HFFc6 (cell line): ENCODE data around the gene S100A16. TPM values are rescaled to one million over a fixed set of nuclear protein-coding genes. Genes with fewer than 3 reads are reported as not detected.
"Not testable (repeated sequence)": the region's sequence is repeated elsewhere in the genome, so short reads cannot be mapped to it uniquely, and the experiment has no call there.

Experiments used
- DNase-seq: peaks from one replicate; pipeline ENCODE4 v3.0.0-alpha.2; 2018
- H3K27ac Mint-ChIP-seq: 2 replicates; pipeline ENCODE4 v1.8.0; 2020; ENCODE audit warnings: mild to moderate bottlenecking, mixed read lengths
- H3K27me3 Mint-ChIP-seq: 2 replicates; pipeline ENCODE4 v1.8.0; 2021; ENCODE audit warnings: mild to moderate bottlenecking, moderate library complexity, mixed read lengths; ENCODE audit not compliant: insufficient read depth
- H3K36me3 Mint-ChIP-seq: 2 replicates; pipeline ENCODE4 v1.8.0; 2021; ENCODE audit warnings: low read depth, mixed read lengths
- H3K4me1 Mint-ChIP-seq: 2 replicates; pipeline ENCODE4 v1.8.0; 2020; ENCODE audit warnings: low read depth, mixed read lengths
- H3K4me3 Mint-ChIP-seq: 2 replicates; pipeline ENCODE4 v1.8.0; 2020; ENCODE audit warnings: mild to moderate bottlenecking, moderate library complexity, mixed read lengths
- H3K9me3 Mint-ChIP-seq: 2 replicates; pipeline ENCODE4 v1.8.0; 2020; ENCODE audit warnings: mild to moderate bottlenecking, mixed read lengths
- CTCF ChIP-seq: fragments of 200-600 bp; sonication (generic); IDR thresholded peaks from 2 replicates; pipeline ENCODE4 v1.5.0; 2021; ENCODE audit warnings: antibody characterized with exemption, mild to moderate bottlenecking
- total RNA-seq, 6 experiments: library from RNA; stranded (reverse); fragmentation: NEBNext Ultra II Directional; extraction: Animal tissue kit (Norgen Biotek cat#: 25700); gene quantifications; 2 replicates in 1 of 6; 3 replicates in 5 of 6; pipeline ENCODE4 v1.2.3, GENCODE V29; 2021

Gene S100A16
- total RNA-seq, 6 experiments from 2014 or later = 235 to 351 (median 258) TPM

GRCh38 chr1:153643100-153643499, 30.2 kb upstream of the S100A16 start:
- peaks cover 5% of the 10 kb centered on the region; the same call in 1 of the 2 replicates for H3K4me1 Mint-ChIP-seq
- no peak for DNase-seq
- H3K4me3 Mint-ChIP-seq = no peak overlapping the region
- TF ChIP-seq CTCF = no peak
- H3K27ac Mint-ChIP-seq = no peak overlapping the region
- no peaks in the 10 kb centered on the region for H3K9me3 Mint-ChIP-seq
- no peaks in the 10 kb centered on the region; the same call in 1 of the 2 replicates for H3K27me3 Mint-ChIP-seq
- H3K36me3 Mint-ChIP-seq = peaks cover 56% of the 10 kb centered on the region

DNA sequence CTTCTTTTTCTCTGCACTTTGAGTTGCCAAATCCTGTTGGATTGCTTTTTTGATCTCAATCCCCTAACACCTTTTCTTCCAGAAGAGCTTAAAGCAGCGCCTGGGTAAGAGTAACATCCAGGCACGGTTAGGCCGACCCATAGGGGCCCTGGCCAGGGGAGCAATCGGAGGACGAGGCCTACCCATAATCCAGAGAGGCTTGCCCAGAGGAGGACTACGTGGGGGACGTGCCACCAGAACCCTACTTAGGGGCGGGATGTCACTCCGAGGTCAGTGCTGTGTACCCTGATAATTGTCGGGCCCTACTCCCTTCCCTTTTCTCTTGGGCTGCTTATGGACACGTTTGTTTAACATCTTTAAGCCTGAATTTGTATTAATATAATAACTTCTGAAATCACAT, 29.2 kb upstream of the S100A16 start:
- H3K9me3 Mint-ChIP-seq = no peaks in the 10 kb centered on the region
- no peak for TF ChIP-seq CTCF
- no peak overlapping the region for H3K4me3 Mint-ChIP-seq
- peaks cover 12% of the 10 kb centered on the region for H3K4me1 Mint-ChIP-seq
- no peak overlapping the region for H3K27ac Mint-ChIP-seq
- H3K36me3 Mint-ChIP-seq = peaks cover 60% of the 10 kb centered on the region
- no peaks in the 10 kb centered on the region for H3K27me3 Mint-ChIP-seq
- DNase-seq = no peak

DNA sequence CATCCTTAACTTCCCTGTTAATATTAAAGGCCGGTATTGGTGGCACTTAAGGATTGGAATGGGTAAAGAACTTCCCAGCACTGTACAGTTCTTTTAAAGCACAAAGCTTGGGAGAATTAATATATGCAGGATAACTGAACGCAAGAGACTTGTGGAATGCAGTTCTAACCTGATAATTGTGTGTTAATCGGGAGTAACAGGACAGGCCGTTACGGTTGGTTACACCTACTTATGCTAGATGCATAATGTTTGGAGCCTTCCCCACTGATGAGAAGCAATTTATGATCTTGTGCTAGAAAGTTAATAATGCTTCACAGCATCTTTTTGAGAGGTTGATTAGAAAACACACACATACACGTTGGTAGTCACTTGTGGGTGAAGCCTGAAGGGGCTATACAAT, 27.9 kb upstream of the S100A16 start:
- H3K27me3 Mint-ChIP-seq = no peaks in the 10 kb centered on the region

DNA sequence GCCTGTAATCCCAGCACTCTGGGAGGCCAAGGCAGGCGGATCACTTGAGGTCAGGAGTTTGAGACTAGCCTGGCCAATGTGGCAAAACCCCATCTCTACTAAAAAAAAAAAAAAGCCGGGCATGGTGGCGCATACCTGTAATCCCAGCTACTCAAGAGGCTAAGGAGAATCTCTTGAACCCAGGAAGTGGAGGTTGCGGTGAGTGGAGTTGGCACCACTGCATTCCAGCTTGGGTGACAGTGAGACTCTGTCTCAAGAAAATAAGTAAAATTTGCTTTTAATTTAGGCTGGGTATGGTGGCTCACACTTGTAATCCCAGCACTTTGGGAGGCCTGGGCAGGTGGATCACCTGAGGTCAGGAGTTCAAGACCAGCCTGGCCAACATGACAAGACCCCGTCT, 27.3 kb upstream of the S100A16 start:
- Mint-ChIP-seq H3K4me1 (peaks cover 14% of the 10 kb centered on the region), H3K36me3 (peaks cover 56% of the 10 kb centered on the region)
- H3K27me3 Mint-ChIP-seq, DNase-seq, H3K27ac Mint-ChIP-seq, H3K4me3 Mint-ChIP-seq, H3K9me3 Mint-ChIP-seq: not testable (repeated sequence)

More for the DNA sequence above, 27.9 kb upstream of the S100A16 start:
- no peak for DNase-seq
- Mint-ChIP-seq H3K9me3 (no peaks in the 10 kb centered on the region), H3K4me1 (peaks cover 14% of the 10 kb centered on the region), H3K36me3 (peaks cover 61% of the 10 kb centered on the region), H3K4me3 (no peak overlapping the region), H3K27ac (no peak overlapping the region)
- TF ChIP-seq CTCF = no peak

- Mint-ChIP-seq H3K36me3 (peaks cover 50% of the 10 kb centered on the region), H3K4me3 (no peak overlapping the region), H3K27ac (no peak overlapping the region), H3K9me3 (no peaks in the 10 kb centered on the region), H3K27me3 (no peaks in the 10 kb centered on the region), H3K4me1 (peaks cover 14% of the 10 kb centered on the region)
- TF ChIP-seq CTCF = no peak
- DNase-seq = no peak
Observed at GRCh38 chr1:153639280-153639679, 26.3 kb upstream of the S100A16 start.

GRCh38 chr1:153638261-153638660, 25.3 kb upstream of the S100A16 start:
- peaks cover 1% of the 10 kb centered on the region; the same call in 1 of the 2 replicates for H3K9me3 Mint-ChIP-seq
- no peak overlapping the region for H3K4me3 Mint-ChIP-seq
- TF ChIP-seq CTCF = no peak

More at GRCh38 chr1:153638261-153638660, 25.3 kb upstream of the S100A16 start:
- Mint-ChIP-seq H3K27ac (no peak overlapping the region), H3K4me1 (peaks cover 18% of the 10 kb centered on the region), H3K27me3 (no peaks in the 10 kb centered on the region), H3K36me3 (peaks cover 50% of the 10 kb centered on the region)
- DNase-seq = no peak
